K562 (cell line): ENCODE data around the gene PLCL1. TPM values are rescaled to one million over a fixed set of nuclear protein-coding genes. Genes with fewer than 3 reads are reported as not detected.

Experiments used
- HDAC8 ChIP-seq: fragments of 450-650 bp; IDR thresholded peaks from 2 replicates; pipeline ENCODE4 v1.6.1; 2016; ENCODE audit warnings: mild to moderate bottlenecking, missing genetic modification characterization, moderate library complexity, missing compliant biosample characterization
- ID3 ChIP-seq, 2 experiments: fragments of 250-450 bp in 1 of 2; fragments of 450-650 bp in 1 of 2; sonication (Bioruptor Pico) in 1 of 2; IDR thresholded peaks; 2 replicates each; pipeline versions ENCODE4 v1.6.1 to v1.8.0; 2016 to 2021; ENCODE audit warnings: mild to moderate bottlenecking in 2 of 2, moderate library complexity in 2 of 2, missing compliant biosample characterization in 1 of 2, missing genetic modification characterization in 1 of 2
- MXD1 ChIP-seq: fragments of 250-450 bp; sonication (Bioruptor Pico); IDR thresholded peaks from 2 replicates; pipeline ENCODE4 v1.8.0; 2021; ENCODE audit warnings: borderline replicate concordance, mild to moderate bottlenecking, moderate library complexity; ENCODE audit not compliant: poor library complexity, severe bottlenecking
- NONO ChIP-seq, 2 experiments: fragments of 200-400 bp in 1 of 2; fragments of 450-650 bp in 1 of 2; formaldehyde crosslinking in 1 of 2; IDR thresholded peaks; 2 replicates each; pipeline ENCODE4 v1.6.1; 2017; ENCODE audit warnings: low read depth in 2 of 2, mild to moderate bottlenecking in 2 of 2, moderate library complexity in 2 of 2, low read length in 1 of 2
- NR2C1 ChIP-seq, 2 experiments: fragments of 450-650 bp; IDR thresholded peaks; 2 replicates each; pipeline ENCODE4 v1.6.1; 2017; ENCODE audit warnings: mild to moderate bottlenecking in 2 of 2, antibody characterized with exemption in 1 of 2, inconsistent platforms in 1 of 2, missing compliant biosample characterization in 1 of 2, missing genetic modification characterization in 1 of 2
- SNRNP70 ChIP-seq: fragments of 200-400 bp; formaldehyde crosslinking; optimal IDR thresholded peaks from 2 replicates; pipeline ENCODE3; 2017; ENCODE audit warnings: low read depth, low read length
- ZBTB43 ChIP-seq: sonication (generic); formaldehyde crosslinking; IDR thresholded peaks from 2 replicates; pipeline ENCODE4 v1.8.0; 2023; ENCODE audit warnings: mild to moderate bottlenecking, missing genetic modification reagents
- ZNF239 ChIP-seq: fragments of 250-450 bp; sonication (Bioruptor Pico); IDR thresholded peaks from 2 replicates; pipeline ENCODE4 v1.4.0; 2020; ENCODE audit warnings: mild to moderate bottlenecking
- ZNF41 ChIP-seq: fragments of 250-450 bp; sonication (Bioruptor Pico); conservative IDR thresholded peaks from 2 replicates; pipeline ENCODE4 v1.4.0; 2020; ENCODE audit warnings: mild to moderate bottlenecking
- ZNF583 ChIP-seq: fragments of 250-450 bp; sonication (Bioruptor Pico); IDR thresholded peaks from 2 replicates; pipeline ENCODE4 v1.4.0; 2020
- polyA plus RNA-seq, 8 experiments: library from polyadenylated mRNA; depleted of rRNA in 4 of 8; stranded (reverse) in 5 of 8; unstranded in 3 of 8; fragments of >200 nt; fragmentation: Nextera tagmentation in 2 of 8; fragmentation: Illumina TruSeq in 1 of 8; extraction: Ambion mirVana in 2 of 8; extraction: Trizol in 1 of 8; gene quantifications; 2 replicates each; pipeline versions ENCODE4 v1.2.1 to v1.2.3, GENCODE V29; 2011 to 2014; ENCODE audit warnings: inconsistent platforms in 1 of 8, missing spikeins in 1 of 8
- total RNA-seq, 7 experiments: library from RNA; depleted of rRNA in 6 of 7; stranded (reverse); fragments of >200 nt in 6 of 7; fragmentation: Illumina TruSeq in 2 of 7; extraction: Trizol in 2 of 7; gene quantifications; 2 replicates each; pipeline versions ENCODE4 v1.2.1 to v1.2.3, GENCODE V29; 2011 to 2021; ENCODE audit warnings: low replicate concordance in 1 of 7

The PLCL1 gene
- total and polyA plus RNA-seq, 9 of the 15 experiments (the other 6 are each of a cell fraction or from before 2014, with no cell fraction given), result 2.0 to 17.7 (median 8.6) TPM

- TF ChIP-seq ID3 (CRISPR knock-in tag; IDR thresholded peaks at IDR 0.05), result no peak
- peak; percentile 86 for TF ChIP-seq ID3 (tag; IDR thresholded peaks at IDR 0.05)
- peak; percentile 74; the same call in 1 of the 2 replicates for TF ChIP-seq ZNF583 (CRISPR knock-in tag)
- TF ChIP-seq NONO (IDR thresholded peaks at IDR 0.05; ENCODE audit: low read depth in 2 of 2, low read length in 1 of 2), result no peak
- TF ChIP-seq ZNF41 (CRISPR knock-in tag), result peak; percentile 74; the same call in 1 of the 2 replicates
- no peak for TF ChIP-seq MXD1 (CRISPR knock-in tag)
- TF ChIP-seq ZBTB43 (CRISPR knock-in tag), result no peak
- TF ChIP-seq HDAC8, result peak; percentile 86
- TF ChIP-seq SNRNP70, result no peak
- TF ChIP-seq ZNF239 (CRISPR knock-in tag), result peak; percentile 50; the same call in 1 of the 2 replicates
- TF ChIP-seq NR2C1 (IDR thresholded peaks at IDR 0.05), result no peak
- peak; percentile 67 for TF ChIP-seq NR2C1 (tag; IDR thresholded peaks at IDR 0.05)
- TF ChIP-seq, all 486 proteins: peak for 42
Observed at GRCh38 chr2:197930570-197931278, 126.3 kb downstream of the PLCL1 start (continued).
